Fibroblast of mammary gland (primary cell): ENCODE measurements around the gene JMJD1C.

Experiments
- DNase-seq: peaks from one replicate; pipeline ENCODE4 v3.0.0-alpha.2; 2010; ENCODE audit warnings: low read depth
- H3K4me3 ChIP-seq: 2 replicates; pipeline ENCODE4 v1.5.1; 2011; ENCODE audit warnings: low read depth, mild to moderate bottlenecking, low read length, moderate library complexity; ENCODE audit not compliant: control insufficient read depth
- CTCF ChIP-seq: conservative IDR thresholded peaks from 2 replicates; pipeline ENCODE4 v1.5.1; 2011; ENCODE audit warnings: low read depth, low read length, inconsistent platforms; ENCODE audit not compliant: control insufficient read depth, insufficient read depth

JMJD1C gene

GRCh38 chr10:63410633-63411032 is 55.1 kb downstream of the JMJD1C start:
- no peak for DNase-seq
- no peak overlapping the region for H3K4me3 ChIP-seq
- no peak for TF ChIP-seq CTCF

DNA sequence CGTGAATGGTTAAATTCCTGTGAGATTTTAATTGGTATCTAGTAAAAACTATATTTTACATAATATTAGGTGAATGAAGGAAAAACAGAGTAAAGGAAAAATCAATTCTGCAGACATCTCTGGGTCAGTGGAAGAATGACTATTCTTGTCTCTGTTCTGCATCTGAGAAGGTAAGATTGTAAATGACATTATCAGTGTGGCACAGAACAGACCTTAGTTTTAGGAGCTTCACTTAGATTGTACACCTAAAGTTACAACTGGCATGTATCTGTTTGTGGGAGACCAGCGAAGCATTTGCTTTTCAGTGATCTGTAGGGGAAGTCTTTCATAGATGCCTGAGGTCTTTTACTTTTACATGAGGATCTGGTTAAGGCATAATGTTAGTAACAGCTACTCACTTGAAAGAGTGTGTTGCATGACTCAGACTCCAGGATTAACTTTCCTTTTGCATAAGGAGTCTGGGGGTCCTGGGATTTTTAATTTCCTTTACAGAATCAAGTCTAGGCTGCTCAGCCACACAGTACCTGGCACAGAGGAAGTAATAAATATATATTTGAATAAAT is 56.2 kb downstream of the JMJD1C start:
- peak; percentile 70 for DNase-seq
- no peak overlapping the region for H3K4me3 ChIP-seq
- TF ChIP-seq CTCF: no peak

DNA sequence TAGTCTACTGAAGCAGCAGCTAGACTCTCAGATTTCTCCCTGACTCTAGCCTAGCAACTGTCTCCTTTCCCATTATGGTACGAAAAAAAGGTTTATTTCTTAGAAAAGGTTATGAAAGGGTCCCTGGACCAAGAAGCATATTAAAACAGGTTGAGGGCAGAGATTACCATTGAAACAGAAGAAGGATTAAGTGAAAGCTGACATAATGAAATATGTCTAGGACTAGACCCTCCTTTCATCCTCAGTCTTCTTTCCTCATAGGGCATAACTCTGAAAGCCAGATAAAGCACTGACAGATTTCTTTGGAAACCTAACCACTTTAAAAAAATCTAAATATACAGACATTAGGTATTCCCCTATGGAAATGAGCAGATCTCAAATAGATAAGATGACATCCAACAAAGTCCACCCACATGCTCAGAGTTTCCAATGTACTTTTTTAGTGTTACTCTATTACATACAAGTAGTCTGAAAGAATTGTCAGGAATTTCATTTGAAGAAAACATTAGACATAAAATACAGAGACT is 58.6 kb downstream of the JMJD1C start:
- no peak for TF ChIP-seq CTCF
- no peak for DNase-seq
- no peak overlapping the region for H3K4me3 ChIP-seq

- H3K4me3 ChIP-seq: peak overlapping the region; percentile 27
- no peak for TF ChIP-seq CTCF
- DNase-seq: peak; percentile 63
Observed at GRCh38 chr10:63396133-63396761, 69.5 kb downstream of the JMJD1C start.

- no peak for DNase-seq
- no peak for TF ChIP-seq CTCF
- H3K4me3 ChIP-seq: no peak overlapping the region
Observed at GRCh38 chr10:63393050-63393449, 72.7 kb downstream of the JMJD1C start.

- no peak for DNase-seq
- no peak for TF ChIP-seq CTCF
- H3K4me3 ChIP-seq: no peak overlapping the region
Observed at GRCh38 chr10:63392224-63392623, 73.6 kb downstream of the JMJD1C start.
